AG09319 (cell line): ENCODE results near the gene RYK.

ENCODE experiments used
- DNase-seq: peaks from one replicate; pipeline ENCODE4 v3.0.0-alpha.2; 2010; ENCODE audit warnings: low read depth; ENCODE audit errors: extremely low read depth
- TF ChIP-seq, protein P1 (sequence below): IDR thresholded peaks from 2 replicates; pipeline ENCODE4 v1.5.1; 2011; ENCODE audit warnings: low read depth, mild to moderate bottlenecking, inconsistent platforms, low read length, moderate library complexity

The RYK gene

DNA sequence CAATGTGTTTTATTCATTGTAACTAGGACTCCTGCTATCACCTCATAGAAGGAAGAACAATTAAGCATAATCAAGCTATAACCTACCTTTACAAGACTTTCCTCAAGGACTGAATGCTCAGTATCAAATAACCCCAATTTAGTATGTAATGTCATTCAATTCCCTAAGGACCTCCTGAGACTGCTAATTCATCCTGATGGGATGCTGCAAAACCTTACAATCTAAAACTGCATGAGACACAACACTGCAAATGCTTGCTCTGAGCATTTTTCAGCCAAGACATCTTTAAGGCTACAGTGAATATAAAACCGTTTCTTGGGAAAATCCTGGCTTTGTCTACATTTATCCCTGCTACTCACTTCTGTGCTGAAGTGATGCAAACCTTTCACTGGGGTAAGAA, 69.9 kb downstream of the RYK start:
- TF ChIP-seq, protein P1, sequence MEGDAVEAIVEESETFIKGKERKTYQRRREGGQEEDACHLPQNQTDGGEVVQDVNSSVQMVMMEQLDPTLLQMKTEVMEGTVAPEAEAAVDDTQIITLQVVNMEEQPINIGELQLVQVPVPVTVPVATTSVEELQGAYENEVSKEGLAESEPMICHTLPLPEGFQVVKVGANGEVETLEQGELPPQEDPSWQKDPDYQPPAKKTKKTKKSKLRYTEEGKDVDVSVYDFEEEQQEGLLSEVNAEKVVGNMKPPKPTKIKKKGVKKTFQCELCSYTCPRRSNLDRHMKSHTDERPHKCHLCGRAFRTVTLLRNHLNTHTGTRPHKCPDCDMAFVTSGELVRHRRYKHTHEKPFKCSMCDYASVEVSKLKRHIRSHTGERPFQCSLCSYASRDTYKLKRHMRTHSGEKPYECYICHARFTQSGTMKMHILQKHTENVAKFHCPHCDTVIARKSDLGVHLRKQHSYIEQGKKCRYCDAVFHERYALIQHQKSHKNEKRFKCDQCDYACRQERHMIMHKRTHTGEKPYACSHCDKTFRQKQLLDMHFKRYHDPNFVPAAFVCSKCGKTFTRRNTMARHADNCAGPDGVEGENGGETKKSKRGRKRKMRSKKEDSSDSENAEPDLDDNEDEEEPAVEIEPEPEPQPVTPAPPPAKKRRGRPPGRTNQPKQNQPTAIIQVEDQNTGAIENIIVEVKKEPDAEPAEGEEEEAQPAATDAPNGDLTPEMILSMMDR = no peak
- DNase-seq = no peak

- TF ChIP-seq, protein P1 = no peak
- no peak for DNase-seq
Observed at GRCh38 chr3:134179508-134179907, 71.2 kb downstream of the RYK start.

DNA sequence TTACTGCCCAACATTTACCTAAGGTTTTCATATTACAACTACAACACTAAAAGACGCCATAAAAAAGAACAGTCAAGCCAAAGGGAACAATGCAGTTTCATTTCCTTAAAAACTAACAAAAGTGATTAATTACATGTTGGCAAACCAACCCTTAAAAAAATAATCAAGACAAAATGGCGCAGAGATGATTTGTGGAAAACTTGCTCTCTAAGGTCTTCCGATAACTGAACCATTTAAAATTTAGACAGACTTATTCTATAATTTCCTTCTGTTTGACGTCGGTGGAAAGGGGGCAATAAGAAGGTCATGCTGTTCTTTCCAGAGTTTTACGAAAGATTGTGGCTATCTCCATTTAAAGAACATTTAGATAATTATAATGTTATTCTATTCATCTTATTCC, 87.6 kb downstream of the RYK start:
- DNase-seq = no peak
- TF ChIP-seq, protein P1 = no peak

GRCh38 chr3:134161898-134162615, 88.6 kb downstream of the RYK start:
- TF ChIP-seq, protein P1 = no peak
- DNase-seq = no peak

GRCh38 chr3:134155446-134155845, 95.2 kb downstream of the RYK start:
- no peak for DNase-seq

GRCh38 chr3:134153761-134154160, 96.9 kb downstream of the RYK start:
- TF ChIP-seq, protein P1 = no peak
- DNase-seq = no peak

More at GRCh38 chr3:134155446-134155845, 95.2 kb downstream of the RYK start:
- TF ChIP-seq, protein P1 = no peak

DNA sequence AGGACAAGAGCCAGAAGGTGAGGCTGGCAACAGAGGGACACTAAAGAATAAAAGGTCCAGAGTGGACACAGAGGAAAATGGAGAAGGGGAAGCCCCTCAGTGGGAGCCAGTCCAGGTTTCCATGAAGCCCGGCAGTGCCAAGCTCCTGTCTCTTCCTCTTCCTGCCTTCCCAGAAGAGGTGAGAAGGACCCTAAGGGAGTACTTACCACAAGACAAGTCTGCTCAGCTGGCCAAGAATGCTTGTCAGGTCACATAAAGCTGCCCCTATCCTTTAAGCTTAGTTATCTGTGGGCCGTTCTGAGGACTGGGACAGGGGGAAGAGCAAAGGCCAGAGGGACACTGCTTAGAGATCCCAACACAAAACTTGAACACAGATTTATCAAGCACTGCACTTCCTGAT, 100.2 kb downstream of the RYK start:
- TF ChIP-seq, protein P1 = no peak
- DNase-seq = no peak
